ENCODE measurements around the gene PIK3R4. TPM values are rescaled to one million over a fixed set of nuclear protein-coding genes. Genes with fewer than 3 reads are reported as not detected.

PIK3R4 gene
- total RNA-seq, 1 donor = 14.4 TPM

GRCh38 chr3:130649061-130649654 is 97.5 kb downstream of the PIK3R4 start:
- Histone ChIP-seq H3K9me3 (ENCODE audit: low read depth, low read length) (no peaks in the 10 kb centered on the region), H3K4me3 (ENCODE audit: low read length) (no peak overlapping the region), H3K4me1 (ENCODE audit: insufficient read depth, low read length) (no peaks in the 10 kb centered on the region), H3K27me3 (ENCODE audit: insufficient read depth, low read length) (no peaks in the 10 kb centered on the region)

- Histone ChIP-seq H3K27me3 (ENCODE audit: insufficient read depth, low read length) (no peaks in the 10 kb centered on the region), H3K4me1 (ENCODE audit: insufficient read depth, low read length) (no peaks in the 10 kb centered on the region), H3K9me3 (ENCODE audit: low read depth, low read length) (no peaks in the 10 kb centered on the region), H3K4me3 (ENCODE audit: low read length) (no peak overlapping the region)
These were observed 98.3 kb downstream of the PIK3R4 start for GRCh38 chr3:130648293-130648692.

- no peak overlapping the region for H3K4me3 ChIP-seq (ENCODE audit: low read length)
- H3K9me3 ChIP-seq (ENCODE audit: low read depth, low read length) = no peaks in the 10 kb centered on the region
- no peaks in the 10 kb centered on the region for H3K4me1 ChIP-seq (ENCODE audit: insufficient read depth, low read length)
- no peaks in the 10 kb centered on the region for H3K27me3 ChIP-seq (ENCODE audit: insufficient read depth, low read length)
These were observed 101.4 kb downstream of the PIK3R4 start for GRCh38 chr3:130645261-130645660.

GRCh38 chr3:130644628-130645253 is 101.9 kb downstream of the PIK3R4 start:
- H3K9me3 ChIP-seq (ENCODE audit: low read depth, low read length) = no peaks in the 10 kb centered on the region
- no peaks in the 10 kb centered on the region for H3K27me3 ChIP-seq (ENCODE audit: insufficient read depth, low read length)
- no peak overlapping the region for H3K4me3 ChIP-seq (ENCODE audit: low read length)
- no peaks in the 10 kb centered on the region for H3K4me1 ChIP-seq (ENCODE audit: insufficient read depth, low read length)

GRCh38 chr3:130640027-130640426 is 106.6 kb downstream of the PIK3R4 start:
- Histone ChIP-seq H3K9me3 (ENCODE audit: low read depth, low read length) (no peaks in the 10 kb centered on the region), H3K4me1 (ENCODE audit: insufficient read depth, low read length) (no peaks in the 10 kb centered on the region), H3K4me3 (ENCODE audit: low read length) (no peak overlapping the region), H3K27me3 (ENCODE audit: insufficient read depth, low read length) (no peaks in the 10 kb centered on the region)

GRCh38 chr3:130636480-130637234 is 110.0 kb downstream of the PIK3R4 start:
- Histone ChIP-seq H3K4me3 (ENCODE audit: low read length) (no peak overlapping the region), H3K27me3 (ENCODE audit: insufficient read depth, low read length) (no peaks in the 10 kb centered on the region), H3K9me3 (ENCODE audit: low read depth, low read length) (no peaks in the 10 kb centered on the region), H3K4me1 (ENCODE audit: insufficient read depth, low read length) (no peaks in the 10 kb centered on the region)

GRCh38 chr3:130635978-130636377 is 110.7 kb downstream of the PIK3R4 start:
- Histone ChIP-seq H3K4me3 (ENCODE audit: low read length) (no peak overlapping the region), H3K4me1 (ENCODE audit: insufficient read depth, low read length) (no peaks in the 10 kb centered on the region), H3K27me3 (ENCODE audit: insufficient read depth, low read length) (no peaks in the 10 kb centered on the region), H3K9me3 (ENCODE audit: low read depth, low read length) (no peaks in the 10 kb centered on the region)

- Histone ChIP-seq H3K9me3 (ENCODE audit: low read depth, low read length) (no peaks in the 10 kb centered on the region), H3K4me1 (ENCODE audit: insufficient read depth, low read length) (no peaks in the 10 kb centered on the region), H3K4me3 (ENCODE audit: low read length) (no peak overlapping the region), H3K27me3 (ENCODE audit: insufficient read depth, low read length) (no peaks in the 10 kb centered on the region)
These were observed 111.3 kb downstream of the PIK3R4 start for GRCh38 chr3:130635285-130635684.

Other genes starting within 250 kb of the PIK3R4 start
- gene COL6A6, start 229.7 kb downstream of the PIK3R4 start, total RNA-seq = under 0.01 TPM
- gene ATP2C1, start 147.3 kb upstream of the PIK3R4 start, total RNA-seq = 46.8 TPM

Measured in mononuclear cell (primary cell).